ENCODE data around the gene AGR3. TPM values are rescaled to one million over a fixed set of nuclear protein-coding genes. Genes with fewer than 3 reads are reported as not detected.

Gene AGR3
- total RNA-seq, 1 experiment from 2014 or later = not detected

- peak; percentile 29 for DNase-seq (ENCODE audit: low read depth)
Observed at GRCh38 chr7:16838386-16838785, 43.4 kb downstream of the AGR3 start.

- no peak for DNase-seq (ENCODE audit: low read depth)
Observed at GRCh38 chr7:16836481-16836880, 45.3 kb downstream of the AGR3 start.

GRCh38 chr7:16833373-16833772 lies 48.4 kb downstream of the AGR3 start:
- no peak for DNase-seq (ENCODE audit: low read depth)

GRCh38 chr7:16826060-16826459 lies 55.7 kb downstream of the AGR3 start:
- no peak for DNase-seq (ENCODE audit: low read depth)

- no peak for DNase-seq (ENCODE audit: low read depth)
Observed at GRCh38 chr7:16822029-16822428, 59.8 kb downstream of the AGR3 start.

- no peak for DNase-seq (ENCODE audit: low read depth)
Observed at GRCh38 chr7:16818732-16819131, 63.1 kb downstream of the AGR3 start.

GRCh38 chr7:16817536-16817935 lies 64.2 kb downstream of the AGR3 start:
- DNase-seq (ENCODE audit: low read depth) = peak; percentile 78

GRCh38 chr7:16816824-16817223 lies 65.0 kb downstream of the AGR3 start:
- no peak for DNase-seq (ENCODE audit: low read depth)

GRCh38 chr7:16815001-16815400 lies 66.8 kb downstream of the AGR3 start:
- no peak for DNase-seq (ENCODE audit: low read depth)

GRCh38 chr7:16813232-16813616 lies 68.6 kb downstream of the AGR3 start:
- DNase-seq (ENCODE audit: low read depth) = peak; percentile 14

- no peak for DNase-seq (ENCODE audit: low read depth)
Observed at GRCh38 chr7:16812542-16813231, 69.1 kb downstream of the AGR3 start.

- DNase-seq (ENCODE audit: low read depth) = peak; percentile 66
Observed at GRCh38 chr7:16811551-16811950, 70.2 kb downstream of the AGR3 start.

- no peak for DNase-seq (ENCODE audit: low read depth)
Observed at GRCh38 chr7:16810573-16810972, 71.2 kb downstream of the AGR3 start.

- DNase-seq (ENCODE audit: low read depth) = no peak
Observed at GRCh38 chr7:16810112-16810511, 71.7 kb downstream of the AGR3 start.

Other genes with a start within 250 kb of the AGR3 start
- gene ANKMY2, start 236.2 kb downstream of the AGR3 start, total RNA-seq (2014; rRNA removed) = 35.6 and 37.1 TPM in 2 replicates
- 105 and 113 TPM in 2 replicates for gene BZW2, start 235.8 kb downstream of the AGR3 start, total RNA-seq (2014; rRNA removed)
- gene TSPAN13, start 128.2 kb downstream of the AGR3 start, total RNA-seq (2014; rRNA removed) = 0.34 and 0.96 TPM in 2 replicates
- not detected in 2 replicates for gene AGR2, start 77.0 kb downstream of the AGR3 start, total RNA-seq (2014; rRNA removed)

Data from LHCN-M2 (cell line).